ENCODE results near the gene OR2A25. TPM values are rescaled to one million over a fixed set of nuclear protein-coding genes. Genes with fewer than 3 reads are reported as not detected.

OR2A25 gene
- total RNA-seq, 1 donor from 2014 or later: not detected

DNA sequence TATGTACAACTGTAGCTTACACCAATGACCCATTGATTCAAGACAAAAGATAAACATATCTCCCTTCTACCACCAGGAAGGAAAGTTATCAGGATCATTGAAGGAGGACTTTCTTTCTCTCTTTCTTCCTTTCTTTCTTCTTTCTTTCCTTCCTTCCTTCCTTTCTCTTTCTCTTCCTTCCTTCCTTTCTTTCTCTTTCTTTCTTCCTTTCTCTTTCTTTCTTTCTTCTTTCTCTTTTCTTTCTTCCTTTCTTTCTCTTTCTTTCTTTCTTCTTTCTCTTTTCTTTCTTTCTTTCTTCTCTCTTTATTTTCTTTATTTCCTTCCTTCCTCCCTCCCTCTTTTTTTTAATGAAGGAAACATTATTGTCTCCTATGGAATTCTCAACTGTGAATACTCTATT is 29.2 kb downstream of the OR2A25 start:
- no peak for DNase-seq (ENCODE audit: extremely low spot score, unreplicated experiment)
- Mint-ChIP-seq H3K9me3 (no peaks in the 10 kb centered on the region), H3K27ac (no peak overlapping the region), H3K4me1 (ENCODE audit: unreplicated experiment) (no peaks in the 10 kb centered on the region), H3K4me3 (no peak overlapping the region), H3K27me3 (no peaks in the 10 kb centered on the region), H3K36me3 (no peaks in the 10 kb centered on the region)
- TF ChIP-seq, protein P1, sequence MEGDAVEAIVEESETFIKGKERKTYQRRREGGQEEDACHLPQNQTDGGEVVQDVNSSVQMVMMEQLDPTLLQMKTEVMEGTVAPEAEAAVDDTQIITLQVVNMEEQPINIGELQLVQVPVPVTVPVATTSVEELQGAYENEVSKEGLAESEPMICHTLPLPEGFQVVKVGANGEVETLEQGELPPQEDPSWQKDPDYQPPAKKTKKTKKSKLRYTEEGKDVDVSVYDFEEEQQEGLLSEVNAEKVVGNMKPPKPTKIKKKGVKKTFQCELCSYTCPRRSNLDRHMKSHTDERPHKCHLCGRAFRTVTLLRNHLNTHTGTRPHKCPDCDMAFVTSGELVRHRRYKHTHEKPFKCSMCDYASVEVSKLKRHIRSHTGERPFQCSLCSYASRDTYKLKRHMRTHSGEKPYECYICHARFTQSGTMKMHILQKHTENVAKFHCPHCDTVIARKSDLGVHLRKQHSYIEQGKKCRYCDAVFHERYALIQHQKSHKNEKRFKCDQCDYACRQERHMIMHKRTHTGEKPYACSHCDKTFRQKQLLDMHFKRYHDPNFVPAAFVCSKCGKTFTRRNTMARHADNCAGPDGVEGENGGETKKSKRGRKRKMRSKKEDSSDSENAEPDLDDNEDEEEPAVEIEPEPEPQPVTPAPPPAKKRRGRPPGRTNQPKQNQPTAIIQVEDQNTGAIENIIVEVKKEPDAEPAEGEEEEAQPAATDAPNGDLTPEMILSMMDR (conservative IDR thresholded peaks at IDR 0.05): no peak

DNA sequence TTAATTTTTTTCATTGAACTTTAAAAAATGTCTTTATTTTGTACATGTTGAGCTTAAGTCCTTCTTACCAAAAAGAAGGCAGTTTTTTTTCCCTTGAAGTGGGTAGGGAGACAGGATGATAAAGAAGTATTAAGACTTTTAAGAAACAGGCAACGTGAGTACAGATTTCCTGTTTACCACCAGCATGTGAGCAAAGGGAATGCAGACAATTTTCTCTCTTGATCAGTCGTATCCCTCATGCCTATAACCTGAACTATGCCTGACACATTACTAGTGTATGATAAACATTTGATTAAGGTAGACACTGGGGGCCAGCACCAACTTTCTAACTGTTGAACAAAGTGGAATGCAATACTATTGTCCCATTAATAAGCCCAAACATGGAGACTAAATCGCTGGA is 31.0 kb downstream of the OR2A25 start:
- H3K9me3 Mint-ChIP-seq: no peaks in the 10 kb centered on the region
- TF ChIP-seq, protein P1 (conservative IDR thresholded peaks at IDR 0.05): no peak
- no peak for DNase-seq (ENCODE audit: extremely low spot score, unreplicated experiment)
- H3K36me3 Mint-ChIP-seq: no peaks in the 10 kb centered on the region
- H3K4me1 Mint-ChIP-seq (ENCODE audit: unreplicated experiment): no peaks in the 10 kb centered on the region
- H3K27me3 Mint-ChIP-seq: no peaks in the 10 kb centered on the region
- H3K27ac Mint-ChIP-seq: no peak overlapping the region
- H3K4me3 Mint-ChIP-seq: no peak overlapping the region

DNA sequence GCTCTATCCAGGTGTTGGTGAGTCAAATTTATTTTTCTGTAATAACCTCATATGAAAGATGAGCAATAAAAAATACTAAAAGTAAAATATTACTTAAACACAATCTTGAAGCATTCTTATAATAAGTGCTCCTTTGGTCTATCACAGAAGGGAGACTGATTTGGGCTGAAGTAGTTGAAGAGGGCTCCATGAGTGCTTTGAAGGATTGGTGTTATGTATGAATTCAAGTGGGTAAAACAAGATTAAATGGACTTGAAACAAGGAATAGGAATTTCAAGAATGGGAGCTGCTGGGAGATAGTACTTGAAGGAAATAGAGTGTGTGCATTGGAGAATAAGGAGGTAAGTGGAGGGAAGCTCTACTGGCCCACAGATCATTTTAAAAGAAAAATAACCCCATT is 32.4 kb downstream of the OR2A25 start:
- H3K9me3 Mint-ChIP-seq: no peaks in the 10 kb centered on the region
- no peaks in the 10 kb centered on the region for H3K4me1 Mint-ChIP-seq (ENCODE audit: unreplicated experiment)
- no peak overlapping the region for H3K27ac Mint-ChIP-seq
- no peaks in the 10 kb centered on the region for H3K27me3 Mint-ChIP-seq
- no peak for DNase-seq (ENCODE audit: extremely low spot score, unreplicated experiment)
- no peak overlapping the region for H3K4me3 Mint-ChIP-seq
- H3K36me3 Mint-ChIP-seq: no peaks in the 10 kb centered on the region
- TF ChIP-seq, protein P1 (conservative IDR thresholded peaks at IDR 0.05): no peak

DNA sequence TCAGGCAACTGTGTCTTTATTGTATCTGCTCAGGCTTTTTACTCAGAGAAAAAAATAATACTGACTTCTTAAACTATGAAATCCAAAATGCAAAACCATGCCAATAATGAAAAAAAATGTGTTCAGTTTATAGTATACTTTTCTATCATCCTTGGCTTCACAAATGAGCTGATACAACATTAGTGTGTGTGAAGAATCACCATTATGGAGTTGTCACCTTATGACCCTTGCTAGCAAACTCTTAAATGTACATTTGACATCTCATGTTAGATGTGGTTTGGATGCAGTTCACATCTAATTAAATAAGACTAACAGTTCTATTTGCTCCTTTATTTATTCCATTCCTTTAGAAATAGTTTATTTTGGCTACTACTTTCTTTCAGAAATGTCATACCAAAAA is 35.6 kb downstream of the OR2A25 start:
- no peaks in the 10 kb centered on the region for H3K27me3 Mint-ChIP-seq
- no peaks in the 10 kb centered on the region for H3K36me3 Mint-ChIP-seq
- no peak overlapping the region for H3K27ac Mint-ChIP-seq
- TF ChIP-seq, protein P1 (conservative IDR thresholded peaks at IDR 0.05): no peak
- no peaks in the 10 kb centered on the region for H3K4me1 Mint-ChIP-seq (ENCODE audit: unreplicated experiment)
- no peak overlapping the region for H3K4me3 Mint-ChIP-seq
- DNase-seq (ENCODE audit: extremely low spot score, unreplicated experiment): no peak
- H3K9me3 Mint-ChIP-seq: no peaks in the 10 kb centered on the region

DNA sequence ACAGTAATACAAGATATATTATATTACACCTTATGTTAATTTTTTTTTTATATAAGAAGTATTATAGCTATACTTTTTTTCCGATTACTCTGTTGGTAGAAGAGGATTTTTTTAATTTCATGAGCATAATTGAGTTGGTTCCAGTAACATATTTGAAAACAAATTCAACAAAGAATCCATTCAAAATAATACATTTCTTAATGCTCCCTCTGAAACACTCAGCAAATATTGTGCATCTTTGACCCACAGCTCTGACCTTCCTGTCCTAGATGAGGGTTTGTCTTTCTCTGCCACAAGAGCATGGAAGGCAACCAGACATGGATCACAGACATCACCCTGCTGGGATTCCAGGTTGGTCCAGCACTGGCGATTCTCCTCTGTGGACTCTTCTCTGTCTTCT is 39.7 kb downstream of the OR2A25 start, which contains the start of gene OR2A2:
Gene OR2A2 (plus strand): TSS at position 301 of the 400 bp plus-strand sequence. CDS start 0 bp downstream, at position 301.
- Mint-ChIP-seq H3K27me3 (no peaks in the 10 kb centered on the region), H3K9me3 (no peaks in the 10 kb centered on the region), H3K4me3 (no peak within 1 kb of the TSS), H3K27ac (no peak within 1 kb of the TSS), H3K4me1 (ENCODE audit: unreplicated experiment) (no peaks in the 10 kb centered on the region), H3K36me3 (no peaks in the 10 kb centered on the region)
- DNase-seq (ENCODE audit: extremely low spot score, unreplicated experiment): no peak
- TF ChIP-seq, protein P1 (conservative IDR thresholded peaks at IDR 0.05): no peak

DNA sequence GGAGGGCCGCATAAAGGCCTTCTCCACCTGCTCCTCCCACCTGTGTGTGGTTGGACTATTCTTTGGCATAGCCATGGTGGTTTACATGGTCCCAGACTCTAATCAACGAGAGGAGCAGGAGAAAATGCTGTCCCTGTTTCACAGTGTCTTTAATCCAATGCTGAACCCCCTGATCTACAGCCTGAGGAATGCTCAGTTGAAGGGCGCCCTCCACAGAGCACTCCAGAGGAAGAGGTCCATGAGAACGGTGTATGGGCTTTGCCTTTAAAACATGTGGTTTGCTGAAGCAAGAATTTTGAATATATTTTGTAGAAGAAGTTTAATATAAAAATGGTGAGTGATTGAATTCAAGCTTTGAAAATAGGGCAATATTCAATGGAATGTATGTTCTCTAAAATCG is 40.7 kb downstream of the OR2A25 start:
- no peaks in the 10 kb centered on the region for H3K27me3 Mint-ChIP-seq
- DNase-seq (ENCODE audit: extremely low spot score, unreplicated experiment): no peak
- TF ChIP-seq, protein P1 (conservative IDR thresholded peaks at IDR 0.05): no peak
- H3K9me3 Mint-ChIP-seq: no peaks in the 10 kb centered on the region
- no peaks in the 10 kb centered on the region for H3K36me3 Mint-ChIP-seq
- H3K4me3 Mint-ChIP-seq: no peak overlapping the region
- no peak overlapping the region for H3K27ac Mint-ChIP-seq
- no peaks in the 10 kb centered on the region for H3K4me1 Mint-ChIP-seq (ENCODE audit: unreplicated experiment)

Measured in type B pancreatic cell (in vitro differentiated cells).